ENCODE results near the gene SMCO1. TPM values are rescaled to one million over a fixed set of nuclear protein-coding genes. Genes with fewer than 3 reads are reported as not detected.
"Not testable (repeated sequence)": the region's sequence is repeated elsewhere in the genome, so short reads cannot be mapped to it uniquely, and the experiment has no call there.

The SMCO1 gene
- total and polyA plus RNA-seq, 2 donors, result 0.02 TPM; not detected in 1

- no peaks in the 10 kb centered on the region for H3K27me3 ChIP-seq (ENCODE audit: control insufficient read depth in 2 of 2, insufficient read depth in 1 of 2, low read length in 1 of 2)
- H3K36me3 ChIP-seq (ENCODE audit: control insufficient read depth in 2 of 2, insufficient read depth in 2 of 2, low read length in 1 of 2), result peaks cover 29 to 56% of the 10 kb centered on the region in 2 donors
- no peaks in the 10 kb centered on the region for H3K9me3 ChIP-seq (ENCODE audit: control insufficient read depth in 2 of 2, insufficient read depth in 1 of 2, low read length in 1 of 2)
- 93% methylated on average over 8 of the region's 8 CpGs for WGBS
- H3K4me1 ChIP-seq (ENCODE audit: control insufficient read depth in 2 of 2, insufficient read depth in 2 of 2, low read length in 2 of 2), result no peaks in the 10 kb centered on the region
- H3K4me3 ChIP-seq (ENCODE audit: low read length in 2 of 2), result no peak overlapping the region
- no peak overlapping the region for H3K27ac ChIP-seq (ENCODE audit: low read depth in 1 of 2, low read length in 1 of 2)
- DNase-seq (ENCODE audit: low read depth in 6 of 9, low spot score in 9 of 9), result peak in 1 of 9 donors; percentile 20
Measured at GRCh38 chr3:196486263-196486662, 28.9 kb downstream of the SMCO1 start.

GRCh38 chr3:196477678-196478077, 37.5 kb downstream of the SMCO1 start:
- H3K4me1 ChIP-seq (ENCODE audit: control insufficient read depth in 2 of 2, insufficient read depth in 2 of 2, low read length in 2 of 2), result no peaks in the 10 kb centered on the region

DNA sequence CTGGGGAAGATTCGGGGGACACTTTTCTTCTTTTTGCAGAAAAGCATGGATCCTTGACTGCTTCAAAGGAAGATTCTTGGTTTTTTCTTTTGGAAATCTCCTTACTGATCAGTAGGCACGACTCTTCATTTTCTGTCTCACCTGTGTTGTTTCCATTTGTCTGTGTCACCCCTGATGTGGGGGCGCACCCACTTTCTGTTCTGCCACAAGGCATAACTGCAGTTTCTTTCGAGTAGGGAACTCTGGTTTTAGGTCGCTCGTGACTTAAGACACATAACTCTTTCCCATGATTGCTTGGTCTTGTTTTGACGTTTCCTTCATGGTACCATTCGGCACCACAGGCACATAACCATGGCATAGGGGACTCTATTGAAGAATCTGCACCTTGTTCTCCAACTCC, 42.9 kb downstream of the SMCO1 start:
- peaks cover 36 to 63% of the 10 kb centered on the region in 2 donors for H3K36me3 ChIP-seq (ENCODE audit: control insufficient read depth in 2 of 2, insufficient read depth in 2 of 2, low read length in 1 of 2)

More at GRCh38 chr3:196477678-196478077, 37.5 kb downstream of the SMCO1 start:
- Histone ChIP-seq H3K4me3 (ENCODE audit: low read length in 2 of 2) (no peak overlapping the region), H3K36me3 (ENCODE audit: control insufficient read depth in 2 of 2, insufficient read depth in 2 of 2, low read length in 1 of 2) (peaks cover 41 to 71% of the 10 kb centered on the region in 2 donors), H3K9me3 (ENCODE audit: control insufficient read depth in 2 of 2, insufficient read depth in 1 of 2, low read length in 1 of 2) (no peaks in the 10 kb centered on the region), H3K27me3 (ENCODE audit: control insufficient read depth in 2 of 2, insufficient read depth in 1 of 2, low read length in 1 of 2) (no peaks in the 10 kb centered on the region), H3K27ac (ENCODE audit: low read depth in 1 of 2, low read length in 1 of 2) (no peak overlapping the region)
- DNase-seq (ENCODE audit: low read depth in 6 of 9, low spot score in 9 of 9), result no peak
- 97% methylated on average over 4 of the region's 4 CpGs for WGBS

DNA sequence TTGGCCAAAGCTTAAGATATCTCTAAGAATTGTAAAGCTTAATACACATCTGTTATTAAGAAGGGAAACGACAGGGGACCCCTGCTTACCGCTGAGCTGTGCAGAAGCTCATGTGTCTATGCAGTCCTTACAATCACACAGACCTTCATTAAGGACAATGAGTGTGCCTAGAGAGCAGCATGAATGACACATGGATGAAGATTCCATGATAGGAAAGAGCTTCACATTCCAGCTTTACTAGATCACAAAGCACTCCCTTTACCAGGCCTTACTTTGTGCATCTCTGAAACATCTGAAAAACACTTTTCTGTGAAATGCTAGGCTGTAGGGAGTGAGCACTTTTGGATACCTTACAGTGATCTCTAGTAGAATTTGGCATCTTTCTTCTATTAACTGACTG, 43.6 kb downstream of the SMCO1 start:
- no peaks in the 10 kb centered on the region for H3K9me3 ChIP-seq (ENCODE audit: control insufficient read depth in 2 of 2, insufficient read depth in 1 of 2, low read length in 1 of 2)
- H3K4me3 ChIP-seq (ENCODE audit: low read length in 2 of 2), result no peak overlapping the region
- peaks cover 33 to 57% of the 10 kb centered on the region in 2 donors for H3K36me3 ChIP-seq (ENCODE audit: control insufficient read depth in 2 of 2, insufficient read depth in 2 of 2, low read length in 1 of 2)
- 93% methylated on average over 2 of the region's 2 CpGs for WGBS
- H3K27me3 ChIP-seq (ENCODE audit: control insufficient read depth in 2 of 2, insufficient read depth in 1 of 2, low read length in 1 of 2), result no peaks in the 10 kb centered on the region
- DNase-seq (ENCODE audit: low read depth in 6 of 9, low spot score in 9 of 9), result no peak
- H3K4me1 ChIP-seq (ENCODE audit: control insufficient read depth in 2 of 2, insufficient read depth in 2 of 2, low read length in 2 of 2), result no peaks in the 10 kb centered on the region
- H3K27ac ChIP-seq (ENCODE audit: low read depth in 1 of 2, low read length in 1 of 2), result no peak overlapping the region

More for the DNA sequence above, 42.9 kb downstream of the SMCO1 start:
- 97% methylated on average over 8 of the region's 8 CpGs for WGBS
- Histone ChIP-seq H3K27me3 (ENCODE audit: control insufficient read depth in 2 of 2, insufficient read depth in 1 of 2, low read length in 1 of 2) (no peaks in the 10 kb centered on the region), H3K27ac (ENCODE audit: low read depth in 1 of 2, low read length in 1 of 2) (no peak overlapping the region), H3K4me1 (ENCODE audit: control insufficient read depth in 2 of 2, insufficient read depth in 2 of 2, low read length in 2 of 2) (no peaks in the 10 kb centered on the region), H3K4me3 (ENCODE audit: low read length in 2 of 2) (no peak overlapping the region), H3K9me3 (ENCODE audit: control insufficient read depth in 2 of 2, insufficient read depth in 1 of 2, low read length in 1 of 2) (no peaks in the 10 kb centered on the region)
- DNase-seq (ENCODE audit: low read depth in 6 of 9, low spot score in 9 of 9), result no peak

- not testable (repeated sequence) for H3K27ac ChIP-seq (ENCODE audit: low read depth in 1 of 2, low read length in 1 of 2); H3K4me3 ChIP-seq (ENCODE audit: low read length in 2 of 2); H3K9me3 ChIP-seq (ENCODE audit: control insufficient read depth in 2 of 2, insufficient read depth in 1 of 2, low read length in 1 of 2); H3K4me1 ChIP-seq (ENCODE audit: control insufficient read depth in 2 of 2, insufficient read depth in 2 of 2, low read length in 2 of 2); H3K27me3 ChIP-seq (ENCODE audit: control insufficient read depth in 2 of 2, insufficient read depth in 1 of 2, low read length in 1 of 2); DNase-seq (ENCODE audit: low read depth in 6 of 9, low spot score in 9 of 9)
- H3K36me3 ChIP-seq (ENCODE audit: control insufficient read depth in 2 of 2, insufficient read depth in 2 of 2, low read length in 1 of 2), result peaks cover 33 to 56% of the 10 kb centered on the region in 2 donors
- WGBS, result 98% methylated on average over 3 of the region's 3 CpGs
Measured at GRCh38 chr3:196470182-196470581, 45.0 kb downstream of the SMCO1 start.

GRCh38 chr3:196463804-196464203, 51.3 kb downstream of the SMCO1 start:
- WGBS, result 98% methylated on average over 3 of the region's 3 CpGs
- Histone ChIP-seq H3K27ac (ENCODE audit: low read depth in 1 of 2, low read length in 1 of 2) (no peak overlapping the region), H3K27me3 (ENCODE audit: control insufficient read depth in 2 of 2, insufficient read depth in 1 of 2, low read length in 1 of 2) (no peaks in the 10 kb centered on the region), H3K9me3 (ENCODE audit: control insufficient read depth in 2 of 2, insufficient read depth in 1 of 2, low read length in 1 of 2) (no peaks in the 10 kb centered on the region), H3K36me3 (ENCODE audit: control insufficient read depth in 2 of 2, insufficient read depth in 2 of 2, low read length in 1 of 2) (peaks cover 4 to 8% of the 10 kb centered on the region in 2 donors), H3K4me3 (ENCODE audit: low read length in 2 of 2) (no peak overlapping the region), H3K4me1 (ENCODE audit: control insufficient read depth in 2 of 2, insufficient read depth in 2 of 2, low read length in 2 of 2) (no peaks in the 10 kb centered on the region)
- no peak for DNase-seq (ENCODE audit: low read depth in 6 of 9, low spot score in 9 of 9)

GRCh38 chr3:196463478-196463756, 51.7 kb downstream of the SMCO1 start:
- no peak overlapping the region for H3K27ac ChIP-seq (ENCODE audit: low read depth in 1 of 2, low read length in 1 of 2)
- H3K36me3 ChIP-seq (ENCODE audit: control insufficient read depth in 2 of 2, insufficient read depth in 2 of 2, low read length in 1 of 2), result peaks cover 4 to 5% of the 10 kb centered on the region in 2 donors
- DNase-seq (ENCODE audit: low read depth in 6 of 9, low spot score in 9 of 9), result no peak
- no peaks in the 10 kb centered on the region for H3K4me1 ChIP-seq (ENCODE audit: control insufficient read depth in 2 of 2, insufficient read depth in 2 of 2, low read length in 2 of 2)
- WGBS, result 95% methylated on average over 2 of the region's 2 CpGs
- no peaks in the 10 kb centered on the region for H3K9me3 ChIP-seq (ENCODE audit: control insufficient read depth in 2 of 2, insufficient read depth in 1 of 2, low read length in 1 of 2)
- H3K4me3 ChIP-seq (ENCODE audit: low read length in 2 of 2), result no peak overlapping the region
- H3K27me3 ChIP-seq (ENCODE audit: control insufficient read depth in 2 of 2, insufficient read depth in 1 of 2, low read length in 1 of 2), result no peaks in the 10 kb centered on the region

DNA sequence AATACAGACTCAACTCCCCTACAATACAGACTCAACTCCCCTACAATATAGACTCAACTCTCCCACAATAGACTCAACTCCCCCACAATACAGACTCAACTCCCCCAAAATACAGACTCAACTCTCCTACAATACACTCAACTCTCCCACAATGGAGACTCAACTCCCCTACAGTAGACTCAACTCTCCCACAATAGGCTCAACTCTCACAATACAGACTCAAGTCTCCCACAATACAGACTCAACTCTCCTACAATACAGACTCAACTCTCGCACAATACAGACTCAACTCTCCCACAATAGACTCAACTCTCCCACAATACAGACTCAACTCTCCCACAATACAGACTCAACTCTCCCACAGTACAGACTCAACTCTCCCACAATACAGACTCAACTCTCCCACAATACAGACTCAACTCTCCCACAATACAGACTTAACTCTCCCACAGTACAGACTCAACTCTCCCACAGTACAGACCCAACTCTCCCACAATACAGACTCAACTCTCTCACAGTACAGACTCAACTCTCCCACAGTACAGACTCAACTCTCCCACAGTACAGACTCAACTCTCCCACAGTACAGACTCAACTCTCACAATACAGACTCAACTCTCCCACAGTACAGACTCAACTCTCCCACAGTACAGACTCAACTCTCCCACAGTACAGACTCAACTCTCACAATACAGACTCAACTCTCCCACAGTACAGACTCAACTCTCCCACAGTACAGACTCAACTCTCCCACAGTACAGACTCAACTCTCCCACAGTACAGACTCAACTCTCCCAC, 52.3 kb downstream of the SMCO1 start:
- not testable (repeated sequence) for DNase-seq (ENCODE audit: low read depth in 6 of 9, low spot score in 9 of 9); H3K4me3 ChIP-seq (ENCODE audit: low read length in 2 of 2); H3K27ac ChIP-seq (ENCODE audit: low read depth in 1 of 2, low read length in 1 of 2); H3K9me3 ChIP-seq (ENCODE audit: control insufficient read depth in 2 of 2, insufficient read depth in 1 of 2, low read length in 1 of 2); H3K27me3 ChIP-seq (ENCODE audit: control insufficient read depth in 2 of 2, insufficient read depth in 1 of 2, low read length in 1 of 2); H3K36me3 ChIP-seq (ENCODE audit: control insufficient read depth in 2 of 2, insufficient read depth in 2 of 2, low read length in 1 of 2); H3K4me1 ChIP-seq (ENCODE audit: control insufficient read depth in 2 of 2, insufficient read depth in 2 of 2, low read length in 2 of 2)
- WGBS, result 94% methylated on average over 1 of the region's 1 CpG

DNA sequence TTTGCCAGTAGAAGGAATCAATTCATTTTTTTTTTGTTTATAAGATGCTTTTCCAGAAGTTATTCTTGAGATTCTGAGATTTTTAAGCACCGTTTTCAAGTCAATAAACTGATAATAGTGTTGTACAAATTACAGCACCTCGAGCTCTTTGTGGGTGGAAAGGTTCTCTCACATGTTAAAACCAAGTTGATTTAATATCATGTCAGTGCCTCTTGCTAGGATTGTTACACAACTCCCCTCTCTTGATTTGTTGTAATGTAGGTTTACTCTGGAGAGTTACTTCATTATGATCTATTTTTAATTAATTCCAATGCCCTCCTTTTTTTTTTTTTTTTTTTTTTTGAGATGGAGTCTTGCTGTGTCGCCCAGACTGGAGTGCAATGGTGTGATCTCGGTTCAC, 57.1 kb downstream of the SMCO1 start:
- Histone ChIP-seq H3K36me3 (ENCODE audit: control insufficient read depth in 2 of 2, insufficient read depth in 2 of 2, low read length in 1 of 2) (peaks cover 0 to 3% of the 10 kb centered on the region in 2 donors), H3K27me3 (ENCODE audit: control insufficient read depth in 2 of 2, insufficient read depth in 1 of 2, low read length in 1 of 2) (no peaks in the 10 kb centered on the region), H3K4me1 (ENCODE audit: control insufficient read depth in 2 of 2, insufficient read depth in 2 of 2, low read length in 2 of 2) (no peaks in the 10 kb centered on the region), H3K9me3 (ENCODE audit: control insufficient read depth in 2 of 2, insufficient read depth in 1 of 2, low read length in 1 of 2) (no peaks in the 10 kb centered on the region), H3K27ac (ENCODE audit: low read depth in 1 of 2, low read length in 1 of 2) (no peak overlapping the region), H3K4me3 (ENCODE audit: low read length in 2 of 2) (no peak overlapping the region)
- WGBS, result 95% methylated on average over 4 of the region's 4 CpGs
- no peak for DNase-seq (ENCODE audit: low read depth in 6 of 9, low spot score in 9 of 9)

All from thymus (tissue), 11 donors.